OCI-LY1 (cell line): ENCODE results near the gene ME3.

Experiments used
- H2AFZ ChIP-seq: fragments of 200-600 bp; sonication (generic), shearing (Covaris generic); 2 replicates; pipeline ENCODE4 v1.6.0; 2014; ENCODE audit warnings: antibody characterized with exemption, mild to moderate bottlenecking, low read length
- H3F3A ChIP-seq: fragments of 200-600 bp; sonication (generic), shearing (Covaris generic); 2 replicates; pipeline ENCODE4 v1.6.0; 2014; ENCODE audit warnings: mild to moderate bottlenecking, antibody characterized with exemption, low read length, moderate library complexity; ENCODE audit not compliant: insufficient read depth
- H3K27ac ChIP-seq: fragments of 200-600 bp; sonication (generic); 2 replicates; pipeline ENCODE4 v1.5.1; 2014; ENCODE audit warnings: low read length, mixed run types, mild to moderate bottlenecking, low read depth; ENCODE audit not compliant: poor library complexity, severe bottlenecking
- H3K27me3 ChIP-seq: fragments of 200-600 bp; sonication (generic); 2 replicates; pipeline ENCODE4 v1.6.0; 2014; ENCODE audit warnings: antibody characterized with exemption, mild to moderate bottlenecking, low read length, moderate library complexity; ENCODE audit not compliant: insufficient read depth
- H3K36me3 ChIP-seq: fragments of 200-600 bp; sonication (generic); 2 replicates; pipeline ENCODE4 v1.6.1; 2014; ENCODE audit warnings: mild to moderate bottlenecking, antibody characterized with exemption, low read length, moderate library complexity, mixed read lengths; ENCODE audit not compliant: insufficient read depth
- H3K4me1 ChIP-seq: fragments of 200-600 bp; sonication (generic); 2 replicates; pipeline ENCODE4 v1.5.1; 2014; ENCODE audit warnings: mild to moderate bottlenecking, low read length, moderate library complexity; ENCODE audit not compliant: insufficient read depth, severe bottlenecking
- H3K4me2 ChIP-seq: fragments of 200-600 bp; sonication (generic), shearing (Covaris generic); 2 replicates; pipeline ENCODE4 v1.6.1; 2014; ENCODE audit warnings: low read length
- H3K4me3 ChIP-seq: fragments of 200-600 bp; sonication (generic); 2 replicates; pipeline ENCODE4 v1.5.1; 2014; ENCODE audit warnings: low read length, low read depth, mild to moderate bottlenecking, mixed read lengths; ENCODE audit not compliant: poor library complexity, severe bottlenecking
- H3K79me2 ChIP-seq: fragments of 200-600 bp; shearing (Covaris generic); 2 replicates; pipeline ENCODE4 v1.6.1; 2016; ENCODE audit warnings: mixed run types, low read length, mixed read lengths; ENCODE audit not compliant: insufficient read depth
- H3K9ac ChIP-seq: fragments of 200-600 bp; sonication (generic), shearing (Covaris generic); 2 replicates; pipeline ENCODE4 v1.6.1; 2014; ENCODE audit warnings: mild to moderate bottlenecking, low read length, mixed read lengths
- H3K9me2 ChIP-seq: fragments of 200-600 bp; sonication (generic), shearing (Covaris generic); 2 replicates; pipeline ENCODE4 v1.6.1; 2014; ENCODE audit warnings: low read depth, mild to moderate bottlenecking, low read length, mixed read lengths
- H3K9me3 ChIP-seq: fragments of 200-600 bp; shearing (Covaris generic); 2 replicates; pipeline ENCODE4 v1.6.1; 2014; ENCODE audit warnings: low read length, mixed read lengths
- H4K20me1 ChIP-seq: fragments of 200-600 bp; sonication (generic), shearing (Covaris generic); 2 replicates; pipeline ENCODE4 v1.6.0; 2016; ENCODE audit warnings: mild to moderate bottlenecking, low read length; ENCODE audit not compliant: insufficient read depth
- CTCF ChIP-seq: fragments of 200-600 bp; sonication (generic), shearing (Covaris generic); IDR thresholded peaks from 2 replicates; pipeline ENCODE4 v1.5.1; 2017; ENCODE audit warnings: mild to moderate bottlenecking, antibody characterized with exemption, low read length, moderate library complexity, mixed read lengths
- EZH2 ChIP-seq: fragments of 200-600 bp; sonication (generic), shearing (Covaris generic); IDR thresholded peaks from 2 replicates; pipeline ENCODE4 v1.8.0; 2017; ENCODE audit warnings: borderline replicate concordance, mixed run types, mild to moderate bottlenecking, antibody characterized with exemption, low read length, moderate library complexity, mixed read lengths

Gene ME3

DNA sequence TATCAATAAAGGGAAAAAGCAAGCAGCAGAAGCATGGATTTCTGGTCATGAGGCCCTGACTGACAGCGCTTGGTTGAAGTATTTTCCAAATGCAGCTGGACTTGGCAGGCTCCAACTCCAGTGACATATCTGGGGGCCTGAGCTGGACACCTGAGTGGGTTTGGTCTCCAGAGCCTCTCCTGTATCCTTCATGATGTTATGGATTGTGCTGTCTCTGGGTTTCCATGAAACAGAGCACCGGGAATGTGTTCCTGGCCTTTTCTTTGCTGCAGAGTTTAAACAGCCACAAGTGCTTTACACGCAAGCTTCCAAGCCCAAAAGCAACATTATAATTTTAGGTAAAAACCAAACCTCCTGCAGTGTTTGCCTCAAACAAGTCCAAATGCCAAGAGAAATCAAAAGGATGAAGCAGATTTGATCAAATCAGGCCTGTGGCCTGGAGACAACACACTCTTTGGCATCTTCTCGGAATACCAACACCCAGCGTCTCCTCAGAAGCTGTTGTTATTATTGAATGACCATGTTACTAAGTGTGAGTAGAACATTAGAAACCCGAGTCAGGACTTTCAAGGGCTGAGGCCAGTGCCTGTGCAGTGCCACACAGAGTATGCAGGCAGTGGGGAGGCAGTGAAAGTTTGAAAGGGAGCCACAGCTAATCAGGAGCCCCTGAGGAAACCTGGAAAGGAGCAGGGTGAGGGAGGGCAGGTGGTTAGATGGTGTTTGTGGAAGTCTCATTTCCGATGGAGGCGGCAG is 42.0 kb downstream of the ME3 start:
- no peaks in the 10 kb centered on the region for H3K36me3 ChIP-seq

DNA sequence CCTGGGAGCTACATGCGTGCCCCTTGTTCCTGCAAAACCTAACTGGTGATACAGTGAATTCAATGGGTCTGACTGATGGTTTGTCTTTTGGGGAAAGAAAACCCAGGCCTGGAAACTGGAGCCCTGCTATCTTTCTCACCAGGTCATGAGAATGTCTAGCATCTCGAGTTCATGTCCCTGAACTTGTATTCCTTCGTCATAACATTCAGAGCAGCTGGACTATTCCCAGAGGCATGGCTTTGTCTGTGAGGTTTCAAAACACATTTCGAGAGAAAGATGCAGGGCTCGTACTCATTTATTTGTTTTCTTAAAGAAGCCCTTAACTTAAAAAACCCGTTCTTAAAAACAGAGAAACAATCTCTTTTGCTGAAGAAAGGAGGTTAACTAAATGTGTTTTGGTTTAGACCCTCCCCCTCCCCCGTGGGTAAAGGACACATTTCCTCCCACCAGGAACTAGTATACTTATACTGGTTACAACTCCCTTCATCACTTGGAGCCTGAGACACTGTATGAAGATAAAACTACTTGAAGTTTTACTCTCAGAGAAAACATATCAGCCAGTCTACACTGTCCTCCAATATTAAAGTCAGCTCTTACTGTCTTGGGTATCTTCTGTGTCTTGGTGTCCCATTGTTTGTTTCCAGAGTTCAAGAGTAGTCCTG is 43.2 kb downstream of the ME3 start:
- Histone ChIP-seq H4K20me1 (no peaks in the 10 kb centered on the region), H3K9me3 (no peaks in the 10 kb centered on the region), H2AFZ (no peak overlapping the region), H3K36me3 (no peaks in the 10 kb centered on the region), H3K9ac (no peak overlapping the region), H3K27me3 (no peaks in the 10 kb centered on the region), H3F3A (no peaks in the 10 kb centered on the region), H3K79me2 (no peaks in the 10 kb centered on the region), H3K4me1 (no peaks in the 10 kb centered on the region), H3K4me3 (no peak overlapping the region), H3K4me2 (no peak overlapping the region), H3K9me2 (no peaks in the 10 kb centered on the region), H3K27ac (no peak overlapping the region)
- no peak for TF ChIP-seq EZH2
- no peak for TF ChIP-seq CTCF

More for the DNA sequence above, 42.0 kb downstream of the ME3 start:
- TF ChIP-seq CTCF (no peak), EZH2 (no peak)
- Histone ChIP-seq H3K27ac (no peak overlapping the region), H3K9me3 (no peaks in the 10 kb centered on the region), H3F3A (no peaks in the 10 kb centered on the region), H2AFZ (no peak overlapping the region), H3K27me3 (no peaks in the 10 kb centered on the region), H3K9ac (no peak overlapping the region), H4K20me1 (no peaks in the 10 kb centered on the region), H3K4me1 (no peaks in the 10 kb centered on the region), H3K9me2 (no peaks in the 10 kb centered on the region), H3K4me3 (no peak overlapping the region), H3K79me2 (no peaks in the 10 kb centered on the region), H3K4me2 (no peak overlapping the region)

DNA sequence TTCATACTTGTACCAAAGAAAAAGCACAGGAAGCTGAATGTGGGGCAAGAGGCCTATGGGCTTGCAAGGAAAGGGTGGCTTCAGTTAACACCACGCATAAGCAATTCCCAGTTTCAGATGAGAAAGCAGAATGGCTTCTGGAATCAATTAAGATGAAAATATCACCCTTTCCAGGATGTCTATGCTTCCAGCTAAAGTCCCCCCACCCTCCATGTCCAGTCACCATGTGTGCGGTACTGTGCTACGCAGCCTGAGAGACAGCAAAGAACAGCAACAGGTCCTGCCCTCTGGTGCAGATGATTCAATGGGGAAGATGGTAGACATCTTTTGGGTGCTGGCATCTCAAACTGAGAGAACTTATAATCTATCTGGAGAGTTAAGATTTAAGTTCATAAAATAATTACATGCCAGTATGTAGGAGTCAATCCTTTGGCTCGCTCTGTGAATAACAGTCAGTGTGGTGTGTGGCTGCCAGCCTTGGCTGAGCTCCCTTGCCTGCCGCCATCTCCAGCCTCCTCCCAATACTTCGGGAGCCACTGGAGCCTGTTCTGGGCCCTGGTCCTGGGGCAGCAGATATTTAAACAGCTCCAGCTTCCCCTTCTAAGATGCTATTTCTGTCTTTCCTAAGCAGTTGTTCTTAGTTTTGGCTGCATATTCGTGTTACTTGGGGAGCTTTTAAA is 44.5 kb downstream of the ME3 start:
- Histone ChIP-seq H3K4me3 (no peak overlapping the region), H3K36me3 (no peaks in the 10 kb centered on the region), H3K9ac (no peak overlapping the region), H3K4me1 (no peaks in the 10 kb centered on the region), H3K79me2 (no peaks in the 10 kb centered on the region), H2AFZ (no peak overlapping the region), H3K9me3 (no peaks in the 10 kb centered on the region), H3K4me2 (no peak overlapping the region), H3K9me2 (no peaks in the 10 kb centered on the region), H4K20me1 (no peaks in the 10 kb centered on the region), H3K27ac (no peak overlapping the region), H3F3A (no peaks in the 10 kb centered on the region), H3K27me3 (no peaks in the 10 kb centered on the region)
- no peak for TF ChIP-seq CTCF
- no peak for TF ChIP-seq EZH2
